Measurements from ENCODE around the gene TRIM69. TPM values are rescaled to one million over a fixed set of nuclear protein-coding genes. Genes with fewer than 3 reads are reported as not detected.
"Not testable (repeated sequence)": the region's sequence is repeated elsewhere in the genome, so short reads cannot be mapped to it uniquely, and the experiment has no call there.

The TRIM69 gene
- total RNA-seq, 1 donor from 2014 or later: 19.6 TPM

DNA sequence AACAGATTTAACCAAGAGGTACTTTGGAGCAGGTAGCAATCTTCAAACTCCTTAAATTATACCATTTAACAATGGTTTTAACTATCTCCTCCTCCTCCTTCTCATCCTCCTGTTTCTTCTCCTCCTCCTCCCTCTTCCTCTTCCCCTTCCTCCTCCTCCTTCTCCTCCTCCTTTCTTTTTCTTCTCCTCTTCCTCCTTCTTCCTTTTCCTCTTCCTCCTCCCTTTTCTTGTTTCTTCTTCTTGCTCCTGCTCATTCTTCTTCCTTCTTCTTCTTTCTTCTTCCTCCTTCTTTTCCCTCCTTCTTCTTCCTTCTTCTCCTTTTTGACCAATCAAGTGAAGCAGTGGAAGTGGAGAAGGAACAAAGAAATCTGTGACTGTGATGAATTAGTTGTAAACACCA lies 39.3 kb upstream of the TRIM69 start:
- no peak overlapping the region for H3K4me3 Mint-ChIP-seq
- H3K27me3 Mint-ChIP-seq (ENCODE audit: low read depth): peaks cover 20% of the 10 kb centered on the region
- H3K27ac Mint-ChIP-seq: no peak overlapping the region
- TF ChIP-seq, protein P1, sequence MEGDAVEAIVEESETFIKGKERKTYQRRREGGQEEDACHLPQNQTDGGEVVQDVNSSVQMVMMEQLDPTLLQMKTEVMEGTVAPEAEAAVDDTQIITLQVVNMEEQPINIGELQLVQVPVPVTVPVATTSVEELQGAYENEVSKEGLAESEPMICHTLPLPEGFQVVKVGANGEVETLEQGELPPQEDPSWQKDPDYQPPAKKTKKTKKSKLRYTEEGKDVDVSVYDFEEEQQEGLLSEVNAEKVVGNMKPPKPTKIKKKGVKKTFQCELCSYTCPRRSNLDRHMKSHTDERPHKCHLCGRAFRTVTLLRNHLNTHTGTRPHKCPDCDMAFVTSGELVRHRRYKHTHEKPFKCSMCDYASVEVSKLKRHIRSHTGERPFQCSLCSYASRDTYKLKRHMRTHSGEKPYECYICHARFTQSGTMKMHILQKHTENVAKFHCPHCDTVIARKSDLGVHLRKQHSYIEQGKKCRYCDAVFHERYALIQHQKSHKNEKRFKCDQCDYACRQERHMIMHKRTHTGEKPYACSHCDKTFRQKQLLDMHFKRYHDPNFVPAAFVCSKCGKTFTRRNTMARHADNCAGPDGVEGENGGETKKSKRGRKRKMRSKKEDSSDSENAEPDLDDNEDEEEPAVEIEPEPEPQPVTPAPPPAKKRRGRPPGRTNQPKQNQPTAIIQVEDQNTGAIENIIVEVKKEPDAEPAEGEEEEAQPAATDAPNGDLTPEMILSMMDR (IDR thresholded peaks at IDR 0.05; ENCODE audit: unreplicated experiment): no peak
- H3K9me3 Mint-ChIP-seq: peaks cover 28% of the 10 kb centered on the region
- H3K4me1 Mint-ChIP-seq: no peaks in the 10 kb centered on the region
- H3K36me3 Mint-ChIP-seq: no peaks in the 10 kb centered on the region
- no peak for DNase-seq (ENCODE audit: low spot score in 2 of 2, unreplicated experiment in 2 of 2)

DNA sequence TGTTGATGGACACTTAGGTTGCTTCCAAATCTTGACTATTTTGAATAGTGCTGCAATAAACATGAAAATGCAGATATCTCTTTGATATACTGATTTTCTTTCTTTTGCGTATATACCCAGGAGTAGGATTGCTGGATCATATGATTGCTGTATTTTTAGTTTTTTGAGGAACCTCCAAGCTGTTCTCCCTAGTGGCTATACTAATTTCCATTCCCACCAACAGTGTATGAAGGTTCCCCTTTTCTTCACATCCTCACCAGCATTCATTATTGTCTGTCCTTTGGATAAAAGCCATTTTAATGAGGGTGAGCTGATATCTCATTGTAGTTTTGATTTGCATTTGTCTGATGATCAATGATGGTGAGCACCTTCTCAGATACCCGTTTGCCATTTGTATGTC lies 37.7 kb upstream of the TRIM69 start:
- no peaks in the 10 kb centered on the region for H3K4me1 Mint-ChIP-seq
- peaks cover under 1% of the 10 kb centered on the region for H3K36me3 Mint-ChIP-seq
- TF ChIP-seq, protein P1 (IDR thresholded peaks at IDR 0.05; ENCODE audit: unreplicated experiment): no peak
- H3K27ac Mint-ChIP-seq: no peak overlapping the region
- peaks cover 41% of the 10 kb centered on the region for H3K9me3 Mint-ChIP-seq
- DNase-seq (ENCODE audit: low spot score in 2 of 2, unreplicated experiment in 2 of 2): no peak
- H3K4me3 Mint-ChIP-seq: no peak overlapping the region
- peaks cover 20% of the 10 kb centered on the region for H3K27me3 Mint-ChIP-seq (ENCODE audit: low read depth)

DNA sequence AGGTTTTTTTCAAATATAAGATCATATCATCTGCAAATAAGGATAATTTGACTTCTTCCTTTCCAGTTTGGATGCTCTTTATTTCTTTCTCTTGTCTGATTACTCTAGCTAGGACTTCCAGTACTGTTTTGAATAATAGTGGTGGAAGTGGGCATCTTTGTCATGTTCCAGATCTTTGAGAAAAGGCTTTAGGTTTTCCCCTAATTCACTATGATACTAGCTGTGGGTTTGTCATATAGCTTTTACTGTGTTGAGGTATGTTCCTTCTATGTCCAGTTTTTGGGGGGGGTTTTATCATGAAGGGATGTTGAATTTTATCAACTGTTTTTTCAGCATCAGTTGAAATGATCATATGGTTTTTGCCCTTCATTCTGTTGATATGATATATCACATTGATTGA lies 35.7 kb upstream of the TRIM69 start:
- Mint-ChIP-seq H3K9me3 (peaks cover 54% of the 10 kb centered on the region), H3K27me3 (ENCODE audit: low read depth) (peaks cover 20% of the 10 kb centered on the region)
- H3K36me3 Mint-ChIP-seq; H3K4me3 Mint-ChIP-seq; H3K27ac Mint-ChIP-seq; DNase-seq (ENCODE audit: low spot score in 2 of 2, unreplicated experiment in 2 of 2); H3K4me1 Mint-ChIP-seq: not testable (repeated sequence)

DNA sequence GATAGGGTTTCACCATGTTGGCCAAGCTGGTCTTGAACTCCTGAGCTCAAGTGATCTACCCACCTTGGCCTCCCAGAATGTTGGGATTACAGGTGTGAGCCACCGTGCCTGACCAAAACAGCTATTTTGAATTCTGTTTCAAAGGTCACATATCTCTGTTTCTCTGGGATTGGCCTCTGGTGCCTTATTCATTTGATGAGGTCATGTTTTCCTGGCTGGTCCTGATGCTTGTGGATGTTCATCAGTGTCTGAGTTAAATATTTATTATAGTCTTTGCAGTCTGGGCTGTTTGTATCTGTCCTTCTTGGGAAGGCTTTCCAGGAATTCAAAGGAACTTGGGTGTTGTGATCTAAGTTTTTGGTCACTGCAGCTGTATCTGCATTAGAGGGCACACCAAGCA lies 30.3 kb upstream of the TRIM69 start:
- no peak overlapping the region for H3K27ac Mint-ChIP-seq
- H3K9me3 Mint-ChIP-seq: peaks cover 33% of the 10 kb centered on the region
- peaks cover 4% of the 10 kb centered on the region for H3K36me3 Mint-ChIP-seq
- H3K4me1 Mint-ChIP-seq: peaks cover under 1% of the 10 kb centered on the region
- H3K27me3 Mint-ChIP-seq (ENCODE audit: low read depth): no peaks in the 10 kb centered on the region
- no peak for DNase-seq (ENCODE audit: low spot score in 2 of 2, unreplicated experiment in 2 of 2)
- H3K4me3 Mint-ChIP-seq: no peak overlapping the region
- TF ChIP-seq, protein P1 (IDR thresholded peaks at IDR 0.05; ENCODE audit: unreplicated experiment): no peak

DNA sequence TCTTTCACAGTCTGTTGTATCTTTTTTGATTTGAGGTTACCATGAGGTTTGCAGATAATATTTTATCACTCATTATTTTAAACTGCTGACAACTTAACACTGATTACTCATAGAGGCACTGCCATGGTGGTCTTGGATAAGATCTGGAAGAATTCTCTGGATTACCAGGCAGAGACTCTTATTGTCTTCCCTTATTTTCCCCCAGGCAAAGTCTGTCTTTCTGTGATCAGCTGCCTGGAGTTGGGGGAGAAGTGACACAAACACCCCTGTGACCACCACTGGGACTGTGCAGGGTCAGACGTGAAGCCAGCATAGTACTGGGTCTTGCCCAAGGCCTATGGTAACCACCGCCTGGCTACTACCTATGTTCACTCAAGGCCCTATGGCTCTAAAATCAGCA lies 29.9 kb upstream of the TRIM69 start:
- Mint-ChIP-seq H3K4me1 (peaks cover 2% of the 10 kb centered on the region), H3K27me3 (ENCODE audit: low read depth) (no peaks in the 10 kb centered on the region), H3K36me3 (peaks cover 4% of the 10 kb centered on the region), H3K9me3 (peaks cover 32% of the 10 kb centered on the region), H3K4me3 (no peak overlapping the region), H3K27ac (no peak overlapping the region)
- TF ChIP-seq, protein P1 (IDR thresholded peaks at IDR 0.05; ENCODE audit: unreplicated experiment): no peak
- DNase-seq (ENCODE audit: low spot score in 2 of 2, unreplicated experiment in 2 of 2): no peak

DNA sequence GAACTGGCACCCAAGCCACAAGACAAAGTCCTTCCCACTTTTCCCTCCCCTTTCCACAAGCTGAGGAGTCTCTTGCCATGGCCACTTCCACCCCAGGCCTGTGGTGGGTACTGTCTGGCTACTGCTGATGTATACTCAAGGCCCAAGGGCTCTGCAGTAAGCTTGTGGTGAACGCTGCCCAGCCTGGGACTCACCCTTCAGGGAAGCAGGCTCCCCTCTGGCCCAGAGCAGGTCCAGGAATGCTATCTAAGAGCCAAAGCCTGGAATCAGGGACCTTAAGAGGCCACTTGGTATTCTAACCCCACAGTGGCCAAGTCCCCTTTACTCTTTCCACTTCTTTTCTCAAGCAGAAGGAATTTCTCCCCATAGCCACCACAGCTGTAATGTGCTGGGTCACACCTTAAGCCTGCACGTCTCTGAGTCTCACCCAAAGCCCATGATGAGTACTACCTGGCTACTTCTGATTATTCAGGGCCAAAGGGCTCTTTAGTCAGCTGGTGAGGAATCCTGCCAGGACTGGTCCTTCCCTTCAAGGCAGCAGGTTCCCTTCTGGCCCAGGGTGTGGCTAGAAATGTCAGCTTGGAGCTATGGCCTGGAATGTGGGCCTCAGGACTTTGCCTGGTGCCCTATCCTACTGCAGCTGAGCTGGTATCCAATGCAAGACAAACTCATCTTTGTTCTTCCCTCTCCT lies 29.2 kb upstream of the TRIM69 start:
- Mint-ChIP-seq H3K36me3 (peaks cover 4% of the 10 kb centered on the region), H3K4me1 (peaks cover 3% of the 10 kb centered on the region), H3K4me3 (no peak overlapping the region), H3K9me3 (peaks cover 26% of the 10 kb centered on the region), H3K27ac (no peak overlapping the region), H3K27me3 (ENCODE audit: low read depth) (no peaks in the 10 kb centered on the region)
- TF ChIP-seq, protein P1 (IDR thresholded peaks at IDR 0.05; ENCODE audit: unreplicated experiment): no peak
- no peak for DNase-seq (ENCODE audit: low spot score in 2 of 2, unreplicated experiment in 2 of 2)

Data from mesothelial cell of epicardium (in vitro differentiated cells).